K562 (cell line): ENCODE data around the gene CAST. TPM values are rescaled to one million over a fixed set of nuclear protein-coding genes. Genes with fewer than 3 reads are reported as not detected.

Experiments used
- ATAC-seq: fragments of 200-7000 bp; cut with Tn5 transposase; 3 replicates; pipeline ENCODE4 v1.9.1; 2020; ENCODE audit warnings: moderate library complexity
- BruUV-seq: library from RNA; stranded (reverse); fragments of 400-500 nt; replicated peaks from 2 replicates; lab custom pipeline; 2021; lab: Mats Ljungman, UMichigan
- CTCF ChIA-PET: fragments of 300-600 bp; formaldehyde crosslinking; extraction: SDS; loops from one replicate; lab custom pipeline; 2021; ENCODE audit warnings: low intra/inter-chr PET ratio; lab: Yijun Ruan, JAX
- POLR2A ChIA-PET: fragments of 300-600, 350-650 bp; sonication (Branson Sonifier 250); formaldehyde crosslinking; extraction: SDS; loops from one replicate; lab custom pipeline; 2021; ENCODE audit warnings: antibody characterized with exemption, inconsistent platforms; lab: Yijun Ruan, JAX
- DNase-seq, 4 experiments: peaks; one replicate each; pipeline versions ENCODE4 v3.0.0 to v3.0.0-alpha.2; 2011 to 2018; ENCODE audit warnings: low spot score in 3 of 4, mixed read lengths in 3 of 4; ENCODE audit errors: extremely low read depth in 1 of 4
- FAIRE-seq: peaks from 2 replicates; lab custom pipeline; 2011; peaks lifted over from hg19 to GRCh38; lab: Jason Lieb, UNC
- H2AFZ ChIP-seq: 2 replicates; pipeline ENCODE4 v1.6.0; 2011; ENCODE audit warnings: low read depth, low read length, control low read depth, inconsistent platforms
- H3K27ac ChIP-seq: fragments of 200-600 bp; 3 replicates; pipeline ENCODE4 v1.8.0; 2011; ENCODE audit warnings: low read depth, mild to moderate bottlenecking, control low read depth, inconsistent platforms, low read length, moderate library complexity, mixed read lengths; ENCODE audit errors: extremely low read depth
- H3K27me3 ChIP-seq, 2 experiments: fragments of 300-600 bp in 1 of 2; 2 replicates in 1 of 2; 3 replicates in 1 of 2; pipeline versions ENCODE4 v1.6.0 to v1.8.0; 2011; ENCODE audit warnings: inconsistent platforms in 2 of 2, low read length in 2 of 2, mild to moderate bottlenecking in 1 of 2, mixed read lengths in 1 of 2, moderate library complexity in 1 of 2; ENCODE audit not compliant: control insufficient read depth in 2 of 2, insufficient read depth in 2 of 2
- H3K36me3 ChIP-seq: fragments of 300-600 bp; 3 replicates; pipeline ENCODE4 v1.8.0; 2011; ENCODE audit warnings: mild to moderate bottlenecking, low read length, inconsistent platforms; ENCODE audit not compliant: control insufficient read depth, insufficient read depth
- H3K4me1 ChIP-seq, 2 experiments: fragments of 200-600 bp in 1 of 2; replicated peaks in 1 of 2; 2 replicates in 1 of 2; 3 replicates in 1 of 2; pipeline versions ENCODE4 v1.5.1 to v1.8.0; 2011; ENCODE audit warnings: inconsistent platforms in 2 of 2, low read length in 2 of 2, mild to moderate bottlenecking in 1 of 2, mixed read lengths in 1 of 2, moderate library complexity in 1 of 2; ENCODE audit not compliant: control insufficient read depth in 2 of 2, insufficient read depth in 2 of 2
- H3K4me2 ChIP-seq: 2 replicates; pipeline ENCODE4 v1.6.1; 2011; ENCODE audit warnings: low read length, control low read depth, inconsistent platforms, mixed read lengths; ENCODE audit not compliant: insufficient read depth
- H3K4me3 ChIP-seq: fragments of 200-600 bp; sonication (generic), shearing (Covaris generic); 2 replicates; pipeline ENCODE4 v1.5.1; 2016; ENCODE audit warnings: control low read depth, inconsistent platforms
- H3K79me2 ChIP-seq: fragments of 200-600 bp; 3 replicates; pipeline ENCODE4 v1.8.0; 2011; ENCODE audit warnings: low read length, inconsistent platforms; ENCODE audit not compliant: control insufficient read depth, insufficient read depth
- H3K9ac ChIP-seq, 2 experiments: 2 replicates each; pipeline versions ENCODE4 v1.6.0 to v1.6.1; 2011; ENCODE audit warnings: low read depth in 2 of 2, low read length in 2 of 2, control low read depth in 1 of 2, inconsistent platforms in 1 of 2, mild to moderate bottlenecking in 1 of 2, mixed read lengths in 1 of 2; ENCODE audit not compliant: insufficient read depth in 1 of 2
- H3K9me1 ChIP-seq: one replicate; pipeline ENCODE4 v1.6.0; 2011; ENCODE audit warnings: inconsistent platforms, mild to moderate bottlenecking, low read length, moderate library complexity; ENCODE audit not compliant: control insufficient read depth, insufficient read depth
- H3K9me3 ChIP-seq: replicated peaks from 2 replicates; pipeline ENCODE4 v1.5.1; 2011; ENCODE audit warnings: low read depth, low read length, inconsistent platforms; ENCODE audit not compliant: control insufficient read depth, insufficient read depth
- H4K20me1 ChIP-seq: replicated peaks from 2 replicates; pipeline ENCODE4 v1.6.1; 2011; ENCODE audit warnings: low read length, inconsistent platforms, mixed read lengths; ENCODE audit not compliant: control insufficient read depth, insufficient read depth
- DPF2 ChIP-seq: fragments of 450-650 bp; IDR thresholded peaks from 2 replicates; pipeline ENCODE4 v1.6.1; 2016
- JUN ChIP-seq, 2 experiments: sonication (generic) in 1 of 2; formaldehyde crosslinking in 1 of 2; IDR thresholded peaks; 2 replicates each; pipeline versions ENCODE4 v1.6.1 to v1.8.0; 2012 to 2022; ENCODE audit warnings: borderline replicate concordance in 2 of 2, mild to moderate bottlenecking in 2 of 2, improper control_type of control experiment in 1 of 2, low read depth in 1 of 2, low read length in 1 of 2, missing genetic modification reagents in 1 of 2
- JUNB ChIP-seq: fragments of 450-650 bp; formaldehyde crosslinking; conservative IDR thresholded peaks from 2 replicates; pipeline ENCODE4 v1.4.0; 2020; ENCODE audit warnings: mild to moderate bottlenecking
- PHF8 ChIP-seq: fragments of 200-600 bp; sonication (generic); IDR thresholded peaks from 2 replicates; pipeline ENCODE4 v1.6.1; 2012; ENCODE audit warnings: mixed run types, mild to moderate bottlenecking, inconsistent platforms, low read length, moderate library complexity, borderline replicate concordance
- RFX5 ChIP-seq: IDR thresholded peaks from 2 replicates; pipeline ENCODE4 v1.6.1; 2011; ENCODE audit warnings: low read depth, mild to moderate bottlenecking, improper control_type of control experiment, low read length
- TFAM ChIP-seq: fragments of 250-450 bp; sonication (Bioruptor Pico); conservative IDR thresholded peaks from 2 replicates; pipeline ENCODE4 v1.5.0; 2021; ENCODE audit warnings: mild to moderate bottlenecking, moderate library complexity
- TRIM24 ChIP-seq, 2 experiments: fragments of 450-650 bp; IDR thresholded peaks; 2 replicates each; pipeline ENCODE4 v1.6.1; 2016
- ZKSCAN1 ChIP-seq: fragments of 150-350 bp; IDR thresholded peaks from 2 replicates; pipeline ENCODE4 v1.6.1; 2016; ENCODE audit warnings: low read depth, low read length
- ZNF785 ChIP-seq: fragments of 250-450 bp; sonication (Bioruptor Pico); IDR thresholded peaks from 2 replicates; pipeline ENCODE4 v1.4.0; 2020; ENCODE audit warnings: mild to moderate bottlenecking
- in situ Hi-C: fragments of 300-500 bp; cut with MboI; formaldehyde crosslinking; loops from 4 replicates; pipeline ENCODE4 v1.15.0; 2018; ENCODE audit warnings: inconsistent platforms, mixed read lengths
- intact Hi-C: fragments of 100-400 bp; cut with micrococcal nuclease; formaldehyde crosslinking; loops from 2 replicates; pipeline ENCODE4 v1.14.2; 2022
- polyA plus RNA-seq, 8 experiments: library from polyadenylated mRNA; depleted of rRNA in 4 of 8; stranded (reverse) in 5 of 8; unstranded in 3 of 8; fragments of >200 nt; fragmentation: Nextera tagmentation in 2 of 8; fragmentation: Illumina TruSeq in 1 of 8; extraction: Ambion mirVana in 2 of 8; extraction: Trizol in 1 of 8; gene quantifications; 2 replicates each; pipeline versions ENCODE4 v1.2.1 to v1.2.3, GENCODE V29; 2011 to 2014; ENCODE audit warnings: inconsistent platforms in 1 of 8, missing spikeins in 1 of 8
- total RNA-seq, 7 experiments: library from RNA; depleted of rRNA in 6 of 7; stranded (reverse); fragments of >200 nt in 6 of 7; fragmentation: Illumina TruSeq in 2 of 7; extraction: Trizol in 2 of 7; gene quantifications; 2 replicates each; pipeline versions ENCODE4 v1.2.1 to v1.2.3, GENCODE V29; 2011 to 2021; ENCODE audit warnings: low replicate concordance in 1 of 7
- TF ChIP-seq, protein P1 (sequence below), 2 experiments: fragments of 450-650 bp in 1 of 2; sonication (generic) in 1 of 2; formaldehyde crosslinking in 1 of 2; IDR thresholded peaks in 1 of 2; conservative IDR thresholded peaks in 1 of 2; 2 replicates each; pipeline versions ENCODE4 v1.6.1 to v1.8.1; 2016 to 2023; ENCODE audit warnings: mild to moderate bottlenecking in 2 of 2, moderate library complexity in 2 of 2, inconsistent platforms in 1 of 2, missing genetic modification reagents in 1 of 2

CAST gene
- total and polyA plus RNA-seq, 9 of the 15 experiments (the other 6 are each of a cell fraction or from before 2014, with no cell fraction given) = 55.5 to 136 (median 86.1) TPM

- intact Hi-C loops = no loop called here
- peaks cover 37% of the 10 kb centered on the region; the same call in 2 of the 3 replicates for H3K36me3 ChIP-seq
- FAIRE-seq (peak; percentile 35), DNase-seq (no peak), ATAC-seq (no peak)
- no peak overlapping the region for H3K4me3 ChIP-seq
- H3K4me2 ChIP-seq = no peak overlapping the region
- BruUV-seq = no TSS peak
- in situ Hi-C loops = no loop called here
- H3K9me1 ChIP-seq = no peaks in the 10 kb centered on the region
- H3K27ac ChIP-seq = no peak overlapping the region
- H4K20me1 ChIP-seq = no peaks in the 10 kb centered on the region
- no peaks in the 10 kb centered on the region for H3K4me1 ChIP-seq
- no peaks in the 10 kb centered on the region for H3K9me3 ChIP-seq
- TF ChIP-seq TRIM24 (IDR thresholded peaks at IDR 0.05) (no peak), DPF2 (no peak), ZNF785 (CRISPR knock-in tag) (no peak), PHF8 (no peak), TFAM (CRISPR knock-in tag) (no peak), ZKSCAN1 (no peak), JUN (IDR thresholded peaks at IDR 0.05; ENCODE audit: borderline replicate concordance, low read depth, low read length) (no peak), JUN (CRISPR knock-in tag; IDR thresholded peaks at IDR 0.05; ENCODE audit: borderline replicate concordance) (no peak), JUNB (CRISPR knock-in tag) (no peak), RFX5 (no peak)
- TF ChIP-seq, protein P1, sequence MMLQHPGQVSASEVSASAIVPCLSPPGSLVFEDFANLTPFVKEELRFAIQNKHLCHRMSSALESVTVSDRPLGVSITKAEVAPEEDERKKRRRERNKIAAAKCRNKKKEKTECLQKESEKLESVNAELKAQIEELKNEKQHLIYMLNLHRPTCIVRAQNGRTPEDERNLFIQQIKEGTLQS (IDR thresholded peaks at IDR 0.05) = no peak
- TF ChIP-seq, protein P1 (CRISPR knock-in tag; conservative IDR thresholded peaks at IDR 0.05) = no peak
- TF ChIP-seq, all 486 proteins: peak for 0
- CTCF ChIA-PET = no interaction called here
- Histone ChIP-seq H2AFZ (no peak overlapping the region), H3K9ac (no peak overlapping the region), H3K79me2 (no peaks in the 10 kb centered on the region), H3K27me3 (no peaks in the 10 kb centered on the region)
- POLR2A ChIA-PET = interaction anchor here (0.8 to 1.5 kb wide), 3 partner anchors 9 to 16 kb away, joined by 3 to 4 read pairs (median 3); no protein-coding TSS in a partner anchor
These were observed 127.7 kb downstream of the CAST start for GRCh38 chr5:96789794-96790330.
